ENCODE data around the gene LY86.

The LY86 gene

DNA sequence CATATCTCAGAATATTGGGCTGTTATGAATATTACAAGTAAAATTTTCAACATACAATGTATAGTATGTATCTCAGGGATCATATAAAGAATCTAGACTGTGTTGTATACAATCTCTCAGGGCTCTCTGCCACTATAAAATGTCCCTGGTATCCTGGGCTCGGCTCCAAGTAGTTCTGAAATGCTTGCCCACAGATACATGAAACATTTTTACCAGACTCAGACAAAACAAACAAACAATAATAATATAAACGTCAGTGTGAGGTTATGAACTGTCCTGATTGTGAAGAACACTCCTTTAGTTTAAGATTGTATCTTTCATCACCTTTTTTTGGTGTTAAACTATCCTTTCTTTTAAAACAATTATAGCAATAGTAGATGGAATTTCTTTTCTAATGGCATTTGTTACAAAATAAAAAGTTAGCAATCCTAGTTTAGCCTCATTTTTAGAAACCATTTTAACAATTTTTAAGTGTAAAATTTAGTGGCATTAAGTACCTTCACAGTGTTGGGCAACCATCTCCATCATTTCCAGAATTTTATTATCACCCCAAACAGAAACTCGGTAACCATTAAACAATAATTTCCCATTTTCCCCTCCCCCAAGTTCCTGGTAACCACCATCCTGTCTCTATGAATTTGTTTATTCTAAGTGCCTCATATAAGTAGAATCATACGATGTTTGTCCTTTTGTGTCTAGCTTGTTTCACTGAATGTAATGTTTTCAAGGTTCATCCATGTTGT, 17.4 kb upstream of the LY86 start:
- DNase-seq = no peak

DNA sequence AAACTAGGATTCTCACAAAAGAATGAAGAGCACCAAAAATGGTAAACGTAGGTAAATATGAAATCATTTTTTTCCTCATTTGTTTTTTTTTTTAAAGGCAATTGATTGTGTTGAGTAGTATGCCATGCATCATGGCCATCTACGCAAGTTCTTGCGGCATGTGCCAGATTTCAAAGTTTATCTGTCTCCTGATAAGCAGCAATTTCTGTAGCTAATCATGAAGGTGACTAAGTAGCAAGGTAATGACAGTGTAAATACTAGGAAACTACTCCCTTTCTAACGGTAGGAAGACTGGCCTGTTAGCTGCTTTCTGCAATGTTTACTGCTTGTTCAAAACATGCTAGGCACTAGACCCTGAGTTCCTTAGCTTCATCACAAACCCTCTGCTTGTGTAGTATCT, 13.4 kb upstream of the LY86 start:
- DNase-seq = no peak

GRCh38 chr6:6577735-6578134, 10.8 kb upstream of the LY86 start:
- no peak for DNase-seq

- no peak for DNase-seq
Observed at GRCh38 chr6:6579281-6579680, 9.2 kb upstream of the LY86 start.

DNA sequence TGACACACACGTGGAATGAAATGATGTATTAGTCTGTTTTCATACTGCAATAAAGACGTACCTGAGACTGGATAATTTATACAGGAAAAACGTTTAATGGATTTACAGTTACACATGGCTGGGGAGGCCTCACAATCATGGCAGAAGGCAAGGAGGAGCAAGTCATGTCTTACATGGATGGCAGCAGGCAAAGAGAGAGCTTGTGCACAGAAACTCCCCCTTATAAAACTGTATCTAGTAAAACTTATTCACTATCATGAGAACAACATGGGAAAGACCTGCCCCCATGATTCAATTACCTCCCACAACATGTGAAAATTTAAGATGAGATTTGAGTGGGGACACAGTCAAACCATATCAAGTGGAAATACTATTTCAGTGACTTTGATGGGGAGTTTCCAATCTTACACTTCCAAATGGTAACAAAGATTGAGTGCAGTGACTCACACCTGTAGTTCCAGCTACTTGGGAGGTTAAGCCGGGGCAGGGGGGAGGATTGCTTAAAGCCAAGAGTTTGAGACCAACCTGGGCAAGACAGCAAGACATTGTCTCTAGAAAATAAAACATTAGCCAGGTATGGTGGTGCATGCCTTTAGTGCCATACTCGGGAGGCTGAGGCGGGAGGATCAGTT, 8.2 kb upstream of the LY86 start:
- no peak for DNase-seq

DNA sequence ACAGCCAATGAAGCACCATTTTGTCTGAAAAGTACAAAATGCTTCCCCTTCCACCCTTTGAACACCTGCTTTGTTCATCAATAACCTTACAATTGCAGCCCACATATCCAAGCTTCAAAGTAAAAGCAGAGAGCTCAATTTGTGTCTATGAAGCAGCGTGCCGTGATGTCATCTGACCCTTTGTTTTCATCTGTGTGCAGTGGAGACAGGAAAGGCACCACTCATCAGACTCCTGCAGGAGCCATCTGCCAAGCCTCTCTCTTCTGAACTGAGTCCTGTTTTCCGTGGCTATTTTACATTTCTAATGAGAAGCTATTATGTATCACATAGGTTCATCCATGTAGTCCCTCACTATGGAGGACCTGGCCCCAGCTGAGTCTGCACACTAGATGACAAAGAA, 7.5 kb upstream of the LY86 start:
- no peak for DNase-seq

DNA sequence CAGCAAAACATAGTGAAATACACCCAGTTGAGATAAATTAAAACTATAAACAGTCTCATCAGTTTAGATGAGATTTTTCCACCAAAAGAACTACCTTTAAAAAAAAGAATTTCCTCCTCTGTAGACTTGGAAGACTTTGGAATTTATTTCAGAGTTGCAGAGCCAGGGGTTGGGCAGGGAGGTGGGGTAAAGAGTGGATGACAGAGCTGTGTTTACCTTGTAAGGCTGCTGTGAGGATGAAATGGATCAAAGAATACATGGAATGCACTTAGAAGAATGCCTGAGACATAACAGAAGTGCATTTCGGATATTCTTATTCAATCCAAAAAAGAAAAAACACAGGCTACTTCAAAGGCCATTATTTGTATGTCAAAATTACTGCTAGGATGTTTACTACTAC, 6.4 kb upstream of the LY86 start:
- no peak for DNase-seq

DNA sequence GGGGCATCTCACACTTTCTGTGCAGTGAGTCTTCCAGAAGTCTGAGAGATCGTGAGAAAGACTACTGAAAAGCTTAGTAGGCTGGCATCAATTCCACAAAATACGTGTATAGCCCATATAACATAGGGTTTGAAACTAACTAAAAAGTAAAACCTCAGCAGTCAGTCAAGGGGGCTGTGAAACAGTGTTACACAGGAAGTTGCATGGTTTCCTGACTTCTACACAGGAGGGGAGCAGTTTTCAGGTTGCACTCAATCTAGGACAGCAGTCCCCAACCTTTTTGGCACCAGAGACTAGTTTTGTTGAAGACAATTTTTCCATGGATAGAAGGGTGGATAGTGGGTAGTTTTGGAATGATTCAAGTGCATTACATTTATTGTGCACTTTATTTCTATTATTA, 4.7 kb upstream of the LY86 start:
- DNase-seq = no peak

- DNase-seq = no peak
Observed at GRCh38 chr6:6584310-6585002, 4.1 kb upstream of the LY86 start.

DNA sequence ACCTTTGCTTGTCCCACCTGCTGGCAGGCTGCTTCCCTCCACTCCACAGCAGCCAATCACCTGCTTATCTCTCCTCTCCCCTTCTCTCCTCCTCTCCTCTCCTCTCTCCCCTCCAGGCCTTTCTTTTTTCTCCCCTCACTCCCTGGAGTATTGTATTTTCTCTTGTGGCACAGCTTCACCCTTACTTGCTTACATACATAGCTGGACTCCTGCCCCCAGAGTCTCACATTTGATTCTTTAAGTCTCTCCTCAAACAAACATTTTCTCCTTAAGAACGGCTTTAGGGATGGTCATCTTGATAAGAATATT, 3.6 kb upstream of the LY86 start:
- no peak for DNase-seq

DNA sequence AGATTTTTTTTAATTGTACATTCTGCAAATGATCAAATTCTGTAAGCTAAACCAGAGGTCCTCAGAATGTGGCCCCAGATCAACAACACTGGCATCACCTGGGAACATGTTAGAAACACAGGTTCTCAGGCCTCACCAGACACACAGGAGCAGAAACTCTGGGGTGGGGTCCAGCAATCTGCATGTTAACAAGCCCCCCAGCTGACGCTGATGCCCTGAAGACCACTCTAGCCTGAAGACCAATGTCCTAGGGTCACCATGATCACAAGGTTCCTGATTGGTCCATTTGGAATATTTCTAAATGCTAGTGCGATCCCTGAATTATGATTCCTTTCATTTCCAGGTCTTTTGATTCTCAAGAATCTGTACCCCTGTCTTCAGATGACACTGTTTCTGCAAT, 2.4 kb upstream of the LY86 start:
- no peak for DNase-seq

GRCh38 chr6:6586671-6587526, 1.6 kb upstream of the LY86 start:
- DNase-seq = no peak

DNA sequence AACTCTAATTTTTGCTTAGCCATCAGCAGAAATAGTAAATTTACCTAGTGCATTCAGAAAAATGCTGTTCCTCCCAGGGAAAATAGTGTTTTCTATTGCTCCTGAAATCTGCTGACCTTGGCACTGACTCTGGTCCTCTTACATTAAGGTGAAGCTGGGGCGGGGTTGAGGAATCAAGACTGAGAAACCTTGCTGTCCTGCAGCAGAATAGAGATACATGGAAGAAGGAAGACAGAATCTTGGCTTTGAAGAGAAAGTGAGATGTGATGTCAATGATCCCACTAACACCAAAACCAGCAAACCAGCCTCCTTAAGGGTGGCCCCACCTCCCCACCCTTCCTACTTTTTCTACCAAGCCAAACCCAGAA, 840 bp upstream of the LY86 start:
- no peak for DNase-seq

DNA sequence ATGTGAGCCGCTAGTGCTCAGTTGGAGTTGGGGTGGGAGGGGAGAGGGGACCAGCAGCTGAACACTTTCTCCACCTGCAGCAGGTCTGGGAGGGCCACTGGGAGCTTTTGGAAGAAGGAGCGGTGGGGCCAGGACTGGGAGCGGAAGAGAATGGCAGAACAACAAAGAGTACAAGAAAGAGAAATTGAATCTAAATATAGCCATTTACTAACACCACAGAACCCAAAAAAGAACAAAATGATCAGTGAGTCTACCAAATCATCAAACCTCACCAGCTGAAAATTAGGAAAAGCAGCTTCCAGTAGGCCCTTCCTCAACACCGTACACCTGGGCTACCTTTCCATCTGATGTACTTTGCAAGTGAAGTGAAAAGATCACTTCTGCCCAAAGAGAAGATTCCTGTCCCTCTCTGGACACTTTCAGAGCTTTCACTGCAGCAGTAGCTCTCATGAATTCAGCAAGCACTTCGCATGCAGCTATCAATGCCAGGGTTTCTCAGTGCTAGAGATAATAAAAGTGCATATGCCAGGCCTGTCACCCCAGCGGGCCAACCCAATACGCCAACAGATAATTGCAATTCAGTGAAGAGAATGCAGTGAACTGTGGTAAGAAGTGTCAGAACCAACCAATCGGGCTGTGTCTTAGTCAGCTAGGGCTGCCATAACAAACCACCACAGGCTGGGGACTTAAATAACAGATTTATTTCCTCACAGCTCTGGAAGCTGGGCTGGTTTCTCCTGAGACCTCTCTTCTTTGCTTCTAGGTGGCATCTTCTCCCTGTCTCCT, 597 bp downstream of the LY86 start:
- no peak for DNase-seq

GRCh38 chr6:6590530-6590929, 2.0 kb downstream of the LY86 start:
- no peak for DNase-seq

DNA sequence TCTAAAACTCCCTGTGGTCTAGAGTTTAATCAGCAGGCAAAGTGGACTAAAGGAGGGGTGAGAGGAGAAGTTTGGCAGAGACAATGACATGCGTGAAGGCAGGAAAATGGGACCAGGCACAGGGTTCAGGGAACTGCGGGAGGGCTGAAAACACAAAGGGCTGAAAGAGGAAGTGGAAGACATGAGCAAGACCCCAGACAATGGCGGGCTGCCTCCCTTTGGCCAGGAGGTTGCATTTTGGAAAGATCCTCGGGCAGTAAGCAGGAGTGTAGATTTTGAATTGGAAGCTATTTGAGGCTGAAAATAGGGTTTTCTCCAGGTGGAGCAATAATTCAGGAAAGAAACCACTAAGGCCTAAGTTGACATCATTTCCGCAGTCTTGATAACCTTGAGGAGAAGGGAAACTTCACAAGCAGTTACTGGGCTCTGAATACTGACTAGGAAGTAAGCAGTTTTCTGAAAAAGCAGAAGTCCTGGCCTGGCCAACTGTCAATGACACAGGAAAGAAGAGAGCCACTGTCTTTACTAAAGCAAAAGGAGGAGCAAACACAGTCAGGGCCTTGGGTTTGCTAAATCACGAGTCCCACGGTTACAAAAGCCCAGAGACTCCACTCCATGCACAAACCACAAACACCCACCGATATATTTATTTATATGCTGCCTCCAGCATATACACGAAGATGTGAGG, 3.4 kb downstream of the LY86 start:
- DNase-seq = no peak

- no peak for DNase-seq
Observed at GRCh38 chr6:6592826-6593475, 4.4 kb downstream of the LY86 start.

DNA sequence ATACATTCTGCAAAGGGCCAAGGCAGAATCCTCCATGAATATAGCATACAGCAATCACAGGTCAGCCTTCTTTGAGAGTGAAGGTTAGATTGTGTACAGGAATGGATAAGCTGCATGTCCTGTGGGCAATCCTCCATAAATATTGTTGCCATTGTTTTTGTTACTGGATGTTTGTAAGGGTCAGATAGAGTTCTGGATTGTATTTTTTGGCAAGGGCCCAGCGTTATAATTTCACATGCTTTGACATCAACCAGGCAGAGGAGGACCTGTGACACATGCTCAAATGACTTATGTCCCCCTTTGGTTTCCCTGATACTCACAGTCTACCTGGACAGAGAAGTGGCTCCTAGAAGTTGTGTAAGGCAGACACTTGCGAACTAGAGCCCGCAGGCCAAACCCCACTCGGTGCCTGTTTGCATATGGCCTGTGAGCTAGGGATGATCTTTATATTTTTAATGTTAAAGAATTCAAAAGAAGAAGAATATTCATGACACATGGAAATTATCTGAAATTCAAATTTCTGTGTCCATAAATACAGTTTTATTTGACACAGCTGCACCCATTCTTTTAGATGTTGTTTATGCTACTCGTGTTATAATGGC, 5.4 kb downstream of the LY86 start:
- DNase-seq = no peak

GRCh38 chr6:6595025-6595424, 6.5 kb downstream of the LY86 start:
- no peak for DNase-seq

DNA sequence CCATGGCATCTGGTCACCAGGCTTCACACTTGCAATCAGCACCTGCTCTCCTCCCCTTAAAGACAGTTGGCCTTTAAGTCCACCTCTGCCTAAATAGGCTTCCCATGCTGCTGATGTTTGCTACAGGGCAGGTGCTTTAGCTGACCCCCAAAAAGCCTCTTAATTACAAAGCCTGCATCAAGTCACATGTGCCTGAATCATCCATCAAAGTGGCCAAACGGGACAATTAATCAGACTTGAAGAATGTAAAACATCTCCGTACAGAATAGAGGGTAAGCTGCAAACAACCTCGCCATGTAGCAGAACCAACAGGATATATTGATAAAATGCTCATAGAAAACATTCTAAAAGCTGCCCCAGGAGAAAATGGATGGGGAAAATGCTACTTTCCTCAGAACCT, 7.4 kb downstream of the LY86 start:
- DNase-seq = no peak

All from fibroblast of skin of right quadriceps (primary cell).